HEK293 (cell line): ENCODE data around the gene SLC38A4.

Experiments used
- CTCF ChIA-PET: fragments of 350-600 bp; formaldehyde crosslinking; extraction: SDS; loops from one replicate; lab custom pipeline; 2021; ENCODE audit warnings: antibody characterized with exemption; lab: Yijun Ruan, JAX
- POLR2A ChIA-PET: fragments of 300-600 bp; formaldehyde crosslinking; extraction: SDS; loops from one replicate; lab custom pipeline; 2020; ENCODE audit warnings: antibody characterized with exemption, inconsistent platforms; lab: Yijun Ruan, JAX
- H3K27ac ChIP-seq: fragments of 200-500 bp; sonication (Bioruptor generic); 2 replicates; pipeline ENCODE4 v1.5.1; 2014; ENCODE audit warnings: low read depth, low read length, control low read depth, inconsistent platforms; ENCODE audit errors: extremely low read depth
- H3K36me3 ChIP-seq, 2 experiments: fragments of 200-500 bp in 1 of 2; sonication (Bioruptor generic) in 1 of 2; 1 replicate in 1 of 2; 2 replicates in 1 of 2; pipeline ENCODE4 v1.5.1; 2014 to 2017; ENCODE audit warnings: inconsistent platforms in 2 of 2, low read length in 2 of 2; ENCODE audit not compliant: control insufficient read depth in 2 of 2, insufficient read depth in 1 of 2
- H3K4me1 ChIP-seq: fragments of 200-500 bp; sonication (Bioruptor generic); 2 replicates; pipeline ENCODE4 v1.5.1; 2014; ENCODE audit warnings: mild to moderate bottlenecking, low read length, inconsistent platforms; ENCODE audit not compliant: control insufficient read depth, insufficient read depth
- H3K4me3 ChIP-seq: 2 replicates; pipeline ENCODE4 v1.5.1; 2011; ENCODE audit warnings: low read depth, mild to moderate bottlenecking, control low read depth, low read length, moderate library complexity
- H3K9me3 ChIP-seq: fragments of 200-500 bp; sonication (Bioruptor generic); 2 replicates; pipeline ENCODE4 v1.5.1; 2014; ENCODE audit warnings: low read depth, low read length, inconsistent platforms; ENCODE audit not compliant: control insufficient read depth, insufficient read depth
- KLF16 ChIP-seq: fragments of 450-650 bp; formaldehyde crosslinking; IDR thresholded peaks from 2 replicates; pipeline ENCODE4 v1.5.1; 2017; ENCODE audit warnings: missing biosample characterization, missing genetic modification characterization
- KLF7 ChIP-seq: fragments of 450-650 bp; formaldehyde crosslinking; IDR thresholded peaks from 2 replicates; pipeline ENCODE4 v1.5.1; 2016; ENCODE audit warnings: missing biosample characterization, missing genetic modification characterization, borderline replicate concordance
- SCRT1 ChIP-seq: fragments of 450-650 bp; formaldehyde crosslinking; IDR thresholded peaks from 2 replicates; pipeline ENCODE4 v1.5.1; 2016; ENCODE audit warnings: missing biosample characterization, missing genetic modification characterization, borderline replicate concordance
- SP2 ChIP-seq: fragments of 450-650 bp; formaldehyde crosslinking; IDR thresholded peaks from 2 replicates; pipeline ENCODE4 v1.5.1; 2016; ENCODE audit warnings: missing biosample characterization, missing genetic modification characterization
- ZFP69B ChIP-seq: fragments of 450-650 bp; formaldehyde crosslinking; IDR thresholded peaks from 2 replicates; pipeline ENCODE4 v1.5.1; 2016; ENCODE audit warnings: missing biosample characterization, missing genetic modification characterization
- ZNF157 ChIP-seq: fragments of 450-650 bp; formaldehyde crosslinking; IDR thresholded peaks from 2 replicates; pipeline ENCODE4 v1.5.1; 2016; ENCODE audit warnings: missing biosample characterization, missing genetic modification characterization
- ZNF184 ChIP-seq: fragments of 450-650 bp; IDR thresholded peaks from 2 replicates; pipeline ENCODE4 v1.5.1; 2018; ENCODE audit warnings: missing biosample characterization, mild to moderate bottlenecking, missing genetic modification characterization
- ZNF302 ChIP-seq: fragments of 450-650 bp; formaldehyde crosslinking; IDR thresholded peaks from 2 replicates; pipeline ENCODE4 v1.5.1; 2016; ENCODE audit warnings: missing biosample characterization, missing genetic modification characterization, low read depth
- ZNF354C ChIP-seq: fragments of 450-650 bp; formaldehyde crosslinking; IDR thresholded peaks from 2 replicates; pipeline ENCODE4 v1.5.1; 2016; ENCODE audit warnings: missing biosample characterization, missing genetic modification characterization, low read depth, borderline replicate concordance
- ZNF473 ChIP-seq: fragments of 450-650 bp; formaldehyde crosslinking; IDR thresholded peaks from 2 replicates; pipeline ENCODE4 v1.5.1; 2017; ENCODE audit warnings: missing biosample characterization, missing genetic modification characterization
- ZNF623 ChIP-seq: fragments of 450-650 bp; formaldehyde crosslinking; IDR thresholded peaks from 2 replicates; pipeline ENCODE4 v1.5.1; 2016; ENCODE audit warnings: missing biosample characterization, missing genetic modification characterization
- ZNF664 ChIP-seq: fragments of 450-650 bp; formaldehyde crosslinking; IDR thresholded peaks from 2 replicates; pipeline ENCODE4 v1.5.1; 2016; ENCODE audit warnings: missing biosample characterization, missing genetic modification characterization
- TF ChIP-seq, protein P1 (sequence below): fragments of 450-650 bp; formaldehyde crosslinking; IDR thresholded peaks from 2 replicates; pipeline ENCODE4 v1.5.0; 2017; ENCODE audit warnings: missing biosample characterization, missing genetic modification characterization, borderline replicate concordance
- TF ChIP-seq, protein P2 (sequence below): fragments of 450-650 bp; formaldehyde crosslinking; IDR thresholded peaks from 2 replicates; pipeline ENCODE4 v1.5.1; 2016; ENCODE audit warnings: missing biosample characterization, missing genetic modification characterization
- TF ChIP-seq, protein P3 (sequence below): fragments of 450-650 bp; formaldehyde crosslinking; IDR thresholded peaks from 2 replicates; pipeline ENCODE4 v1.5.1; 2016; ENCODE audit warnings: missing biosample characterization, missing genetic modification characterization
- TF ChIP-seq, protein P4 (sequence below): fragments of 450-650 bp; formaldehyde crosslinking; IDR thresholded peaks from 2 replicates; pipeline ENCODE4 v1.5.1; 2016; ENCODE audit warnings: missing biosample characterization, missing genetic modification characterization, low read depth
- TF ChIP-seq, protein P5 (sequence below): fragments of 450-650 bp; formaldehyde crosslinking; IDR thresholded peaks from 2 replicates; pipeline ENCODE4 v1.5.1; 2017; ENCODE audit warnings: missing biosample characterization, missing genetic modification characterization
- TF ChIP-seq, protein P6 (sequence below): fragments of 450-650 bp; formaldehyde crosslinking; conservative IDR thresholded peaks from 2 replicates; pipeline ENCODE4 v1.5.1; 2016; ENCODE audit warnings: low read depth, missing biosample characterization, missing genetic modification characterization
- TF ChIP-seq, protein P7 (sequence below): fragments of 450-650 bp; IDR thresholded peaks from 2 replicates; pipeline ENCODE4 v1.5.1; 2018; ENCODE audit warnings: missing biosample characterization, missing genetic modification characterization

The SLC38A4 gene

DNA sequence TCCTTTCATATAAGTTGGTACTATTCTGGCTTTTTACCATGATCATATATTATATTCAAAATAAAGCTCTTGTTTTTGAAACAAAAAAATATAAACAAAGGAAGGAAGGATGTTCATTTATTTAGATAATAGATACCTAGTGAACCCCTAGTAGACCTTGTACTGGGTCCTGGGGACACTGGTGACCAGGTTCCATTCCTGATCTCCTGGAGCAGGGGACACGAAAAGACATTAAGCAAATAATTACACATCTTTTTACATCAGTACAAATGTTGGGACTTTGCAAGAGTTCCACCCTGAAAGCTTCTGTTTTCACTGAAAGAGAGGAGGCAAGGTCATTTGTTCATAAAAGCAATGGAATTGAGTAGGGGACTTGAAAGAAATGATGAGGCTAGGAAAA is 49.3 kb upstream of the SLC38A4 start (continued):
- no peak for TF ChIP-seq KLF7 (tag by site-specific recombination)
- TF ChIP-seq KLF16 = no peak
- no peak for TF ChIP-seq ZNF623 (tag by site-specific recombination)
- no peak for TF ChIP-seq ZNF157 (tag by site-specific recombination)
- TF ChIP-seq, protein P1, sequence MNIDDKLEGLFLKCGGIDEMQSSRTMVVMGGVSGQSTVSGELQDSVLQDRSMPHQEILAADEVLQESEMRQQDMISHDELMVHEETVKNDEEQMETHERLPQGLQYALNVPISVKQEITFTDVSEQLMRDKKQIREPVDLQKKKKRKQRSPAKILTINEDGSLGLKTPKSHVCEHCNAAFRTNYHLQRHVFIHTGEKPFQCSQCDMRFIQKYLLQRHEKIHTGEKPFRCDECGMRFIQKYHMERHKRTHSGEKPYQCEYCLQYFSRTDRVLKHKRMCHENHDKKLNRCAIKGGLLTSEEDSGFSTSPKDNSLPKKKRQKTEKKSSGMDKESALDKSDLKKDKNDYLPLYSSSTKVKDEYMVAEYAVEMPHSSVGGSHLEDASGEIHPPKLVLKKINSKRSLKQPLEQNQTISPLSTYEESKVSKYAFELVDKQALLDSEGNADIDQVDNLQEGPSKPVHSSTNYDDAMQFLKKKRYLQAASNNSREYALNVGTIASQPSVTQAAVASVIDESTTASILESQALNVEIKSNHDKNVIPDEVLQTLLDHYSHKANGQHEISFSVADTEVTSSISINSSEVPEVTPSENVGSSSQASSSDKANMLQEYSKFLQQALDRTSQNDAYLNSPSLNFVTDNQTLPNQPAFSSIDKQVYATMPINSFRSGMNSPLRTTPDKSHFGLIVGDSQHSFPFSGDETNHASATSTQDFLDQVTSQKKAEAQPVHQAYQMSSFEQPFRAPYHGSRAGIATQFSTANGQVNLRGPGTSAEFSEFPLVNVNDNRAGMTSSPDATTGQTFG = no peak
- TF ChIP-seq ZNF473 (tag by site-specific recombination) = no peak
- TF ChIP-seq, protein P2, sequence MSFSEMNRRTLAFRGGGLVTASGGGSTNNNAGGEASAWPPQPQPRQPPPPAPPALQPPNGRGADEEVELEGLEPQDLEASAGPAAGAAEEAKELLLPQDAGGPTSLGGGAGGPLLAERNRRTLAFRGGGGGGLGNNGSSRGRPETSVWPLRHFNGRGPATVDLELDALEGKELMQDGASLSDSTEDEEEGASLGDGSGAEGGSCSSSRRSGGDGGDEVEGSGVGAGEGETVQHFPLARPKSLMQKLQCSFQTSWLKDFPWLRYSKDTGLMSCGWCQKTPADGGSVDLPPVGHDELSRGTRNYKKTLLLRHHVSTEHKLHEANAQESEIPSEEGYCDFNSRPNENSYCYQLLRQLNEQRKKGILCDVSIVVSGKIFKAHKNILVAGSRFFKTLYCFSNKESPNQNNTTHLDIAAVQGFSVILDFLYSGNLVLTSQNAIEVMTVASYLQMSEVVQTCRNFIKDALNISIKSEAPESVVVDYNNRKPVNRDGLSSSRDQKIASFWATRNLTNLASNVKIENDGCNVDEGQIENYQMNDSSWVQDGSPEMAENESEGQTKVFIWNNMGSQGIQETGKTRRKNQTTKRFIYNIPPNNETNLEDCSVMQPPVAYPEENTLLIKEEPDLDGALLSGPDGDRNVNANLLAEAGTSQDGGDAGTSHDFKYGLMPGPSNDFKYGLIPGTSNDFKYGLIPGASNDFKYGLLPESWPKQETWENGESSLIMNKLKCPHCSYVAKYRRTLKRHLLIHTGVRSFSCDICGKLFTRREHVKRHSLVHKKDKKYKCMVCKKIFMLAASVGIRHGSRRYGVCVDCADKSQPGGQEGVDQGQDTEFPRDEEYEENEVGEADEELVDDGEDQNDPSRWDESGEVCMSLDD (tag by site-specific recombination) = no peak
- TF ChIP-seq, protein P3, sequence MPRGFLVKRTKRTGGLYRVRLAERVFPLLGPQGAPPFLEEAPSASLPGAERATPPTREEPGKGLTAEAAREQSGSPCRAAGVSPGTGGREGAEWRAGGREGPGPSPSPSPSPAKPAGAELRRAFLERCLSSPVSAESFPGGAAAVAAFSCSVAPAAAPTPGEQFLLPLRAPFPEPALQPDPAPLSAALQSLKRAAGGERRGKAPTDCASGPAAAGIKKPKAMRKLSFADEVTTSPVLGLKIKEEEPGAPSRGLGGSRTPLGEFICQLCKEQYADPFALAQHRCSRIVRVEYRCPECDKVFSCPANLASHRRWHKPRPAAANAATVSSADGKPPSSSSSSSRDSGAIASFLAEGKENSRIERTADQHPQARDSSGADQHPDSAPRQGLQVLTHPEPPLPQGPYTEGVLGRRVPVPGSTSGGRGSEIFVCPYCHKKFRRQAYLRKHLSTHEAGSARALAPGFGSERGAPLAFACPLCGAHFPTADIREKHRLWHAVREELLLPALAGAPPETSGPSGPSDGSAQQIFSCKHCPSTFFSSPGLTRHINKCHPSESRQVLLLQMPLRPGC (tag by site-specific recombination) = no peak
- TF ChIP-seq, protein P4, sequence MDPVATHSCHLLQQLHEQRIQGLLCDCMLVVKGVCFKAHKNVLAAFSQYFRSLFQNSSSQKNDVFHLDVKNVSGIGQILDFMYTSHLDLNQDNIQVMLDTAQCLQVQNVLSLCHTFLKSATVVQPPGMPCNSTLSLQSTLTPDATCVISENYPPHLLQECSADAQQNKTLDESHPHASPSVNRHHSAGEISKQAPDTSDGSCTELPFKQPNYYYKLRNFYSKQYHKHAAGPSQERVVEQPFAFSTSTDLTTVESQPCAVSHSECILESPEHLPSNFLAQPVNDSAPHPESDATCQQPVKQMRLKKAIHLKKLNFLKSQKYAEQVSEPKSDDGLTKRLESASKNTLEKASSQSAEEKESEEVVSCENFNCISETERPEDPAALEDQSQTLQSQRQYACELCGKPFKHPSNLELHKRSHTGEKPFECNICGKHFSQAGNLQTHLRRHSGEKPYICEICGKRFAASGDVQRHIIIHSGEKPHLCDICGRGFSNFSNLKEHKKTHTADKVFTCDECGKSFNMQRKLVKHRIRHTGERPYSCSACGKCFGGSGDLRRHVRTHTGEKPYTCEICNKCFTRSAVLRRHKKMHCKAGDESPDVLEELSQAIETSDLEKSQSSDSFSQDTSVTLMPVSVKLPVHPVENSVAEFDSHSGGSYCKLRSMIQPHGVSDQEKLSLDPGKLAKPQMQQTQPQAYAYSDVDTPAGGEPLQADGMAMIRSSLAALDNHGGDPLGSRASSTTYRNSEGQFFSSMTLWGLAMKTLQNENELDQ (tag by site-specific recombination) = no peak
- TF ChIP-seq, protein P5, sequence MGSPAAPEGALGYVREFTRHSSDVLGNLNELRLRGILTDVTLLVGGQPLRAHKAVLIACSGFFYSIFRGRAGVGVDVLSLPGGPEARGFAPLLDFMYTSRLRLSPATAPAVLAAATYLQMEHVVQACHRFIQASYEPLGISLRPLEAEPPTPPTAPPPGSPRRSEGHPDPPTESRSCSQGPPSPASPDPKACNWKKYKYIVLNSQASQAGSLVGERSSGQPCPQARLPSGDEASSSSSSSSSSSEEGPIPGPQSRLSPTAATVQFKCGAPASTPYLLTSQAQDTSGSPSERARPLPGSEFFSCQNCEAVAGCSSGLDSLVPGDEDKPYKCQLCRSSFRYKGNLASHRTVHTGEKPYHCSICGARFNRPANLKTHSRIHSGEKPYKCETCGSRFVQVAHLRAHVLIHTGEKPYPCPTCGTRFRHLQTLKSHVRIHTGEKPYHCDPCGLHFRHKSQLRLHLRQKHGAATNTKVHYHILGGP (tag by site-specific recombination) = no peak

DNA sequence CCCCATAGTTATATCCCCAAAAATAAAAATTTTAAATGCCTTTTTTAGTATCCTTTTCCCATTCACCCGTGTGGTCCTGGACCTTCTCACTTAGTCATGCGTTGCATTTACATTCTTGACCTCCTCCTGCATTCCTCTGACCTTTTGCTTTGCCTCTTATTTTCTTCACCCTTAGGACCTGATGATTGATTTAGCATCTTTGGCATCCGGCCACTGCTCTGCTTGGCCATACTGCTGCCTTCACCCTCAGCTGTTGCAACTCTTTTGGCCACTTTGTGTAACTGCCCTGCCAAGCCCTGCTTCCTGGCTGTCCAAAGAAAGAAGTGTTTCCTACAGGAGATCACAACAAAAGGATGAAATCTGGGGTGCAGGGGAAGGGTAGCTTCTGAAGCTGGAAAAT is 48.8 kb upstream of the SLC38A4 start:
- POLR2A ChIA-PET = no interaction called here
- H3K4me1 ChIP-seq = no peaks in the 10 kb centered on the region
- no peak overlapping the region for H3K4me3 ChIP-seq
- CTCF ChIA-PET = interaction anchor here (0.7 kb wide), 1 partner anchor 31 kb away, joined by 3 read pairs; no protein-coding TSS in a partner anchor
- no peaks in the 10 kb centered on the region for H3K36me3 ChIP-seq
- H3K27ac ChIP-seq = no peak overlapping the region
- H3K9me3 ChIP-seq = no peaks in the 10 kb centered on the region
- no peak for TF ChIP-seq ZNF664 (tag by site-specific recombination)
- TF ChIP-seq ZNF354C (tag by site-specific recombination) = no peak
- TF ChIP-seq, protein P6, sequence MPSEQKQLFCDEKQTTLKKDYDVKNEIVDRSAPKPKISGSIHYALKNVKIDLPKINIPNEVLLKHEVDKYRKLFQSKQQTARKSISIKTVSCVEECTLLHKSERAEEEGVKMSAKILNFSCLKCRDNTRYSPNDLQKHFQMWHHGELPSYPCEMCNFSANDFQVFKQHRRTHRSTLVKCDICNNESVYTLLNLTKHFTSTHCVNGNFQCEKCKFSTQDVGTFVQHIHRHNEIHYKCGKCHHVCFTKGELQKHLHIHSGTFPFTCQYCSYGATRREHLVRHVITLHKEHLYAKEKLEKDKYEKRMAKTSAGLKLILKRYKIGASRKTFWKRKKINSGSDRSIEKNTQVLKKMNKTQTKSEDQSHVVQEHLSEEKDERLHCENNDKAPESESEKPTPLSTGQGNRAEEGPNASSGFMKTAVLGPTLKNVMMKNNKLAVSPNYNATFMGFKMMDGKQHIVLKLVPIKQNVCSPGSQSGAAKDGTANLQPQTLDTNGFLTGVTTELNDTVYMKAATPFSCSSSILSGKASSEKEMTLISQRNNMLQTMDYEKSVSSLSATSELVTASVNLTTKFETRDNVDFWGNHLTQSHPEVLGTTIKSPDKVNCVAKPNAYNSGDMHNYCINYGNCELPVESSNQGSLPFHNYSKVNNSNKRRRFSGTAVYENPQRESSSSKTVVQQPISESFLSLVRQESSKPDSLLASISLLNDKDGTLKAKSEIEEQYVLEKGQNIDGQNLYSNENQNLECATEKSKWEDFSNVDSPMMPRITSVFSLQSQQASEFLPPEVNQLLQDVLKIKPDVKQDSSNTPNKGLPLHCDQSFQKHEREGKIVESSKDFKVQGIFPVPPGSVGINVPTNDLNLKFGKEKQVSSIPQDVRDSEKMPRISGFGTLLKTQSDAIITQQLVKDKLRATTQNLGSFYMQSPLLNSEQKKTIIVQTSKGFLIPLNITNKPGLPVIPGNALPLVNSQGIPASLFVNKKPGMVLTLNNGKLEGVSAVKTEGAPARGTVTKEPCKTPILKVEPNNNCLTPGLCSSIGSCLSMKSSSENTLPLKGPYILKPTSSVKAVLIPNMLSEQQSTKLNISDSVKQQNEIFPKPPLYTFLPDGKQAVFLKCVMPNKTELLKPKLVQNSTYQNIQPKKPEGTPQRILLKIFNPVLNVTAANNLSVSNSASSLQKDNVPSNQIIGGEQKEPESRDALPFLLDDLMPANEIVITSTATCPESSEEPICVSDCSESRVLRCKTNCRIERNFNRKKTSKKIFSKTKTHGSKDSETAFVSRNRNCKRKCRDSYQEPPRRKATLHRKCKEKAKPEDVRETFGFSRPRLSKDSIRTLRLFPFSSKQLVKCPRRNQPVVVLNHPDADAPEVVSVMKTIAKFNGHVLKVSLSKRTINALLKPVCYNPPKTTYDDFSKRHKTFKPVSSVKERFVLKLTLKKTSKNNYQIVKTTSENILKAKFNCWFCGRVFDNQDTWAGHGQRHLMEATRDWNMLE (tag by site-specific recombination) = no peak
- no peak for TF ChIP-seq SCRT1 (tag by site-specific recombination)
- TF ChIP-seq, protein P7, sequence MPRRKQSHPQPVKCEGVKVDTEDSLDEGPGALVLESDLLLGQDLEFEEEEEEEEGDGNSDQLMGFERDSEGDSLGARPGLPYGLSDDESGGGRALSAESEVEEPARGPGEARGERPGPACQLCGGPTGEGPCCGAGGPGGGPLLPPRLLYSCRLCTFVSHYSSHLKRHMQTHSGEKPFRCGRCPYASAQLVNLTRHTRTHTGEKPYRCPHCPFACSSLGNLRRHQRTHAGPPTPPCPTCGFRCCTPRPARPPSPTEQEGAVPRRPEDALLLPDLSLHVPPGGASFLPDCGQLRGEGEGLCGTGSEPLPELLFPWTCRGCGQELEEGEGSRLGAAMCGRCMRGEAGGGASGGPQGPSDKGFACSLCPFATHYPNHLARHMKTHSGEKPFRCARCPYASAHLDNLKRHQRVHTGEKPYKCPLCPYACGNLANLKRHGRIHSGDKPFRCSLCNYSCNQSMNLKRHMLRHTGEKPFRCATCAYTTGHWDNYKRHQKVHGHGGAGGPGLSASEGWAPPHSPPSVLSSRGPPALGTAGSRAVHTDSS = no peak
- no peak for TF ChIP-seq SP2
- TF ChIP-seq ZNF302 (tag by site-specific recombination) = no peak
- no peak for TF ChIP-seq ZFP69B (tag by site-specific recombination)
- TF ChIP-seq ZNF184 (tag by site-specific recombination) = no peak
- no peak for TF ChIP-seq ZNF473 (tag by site-specific recombination)
